ENCODE data around the gene GNB3. TPM values are rescaled to one million over a fixed set of nuclear protein-coding genes. Genes with fewer than 3 reads are reported as not detected.

Gene GNB3
- total and polyA plus RNA-seq, 2 of the 4 experiments (the other 2 are of a cell fraction): 0.72 to 20.5 TPM

DNA sequence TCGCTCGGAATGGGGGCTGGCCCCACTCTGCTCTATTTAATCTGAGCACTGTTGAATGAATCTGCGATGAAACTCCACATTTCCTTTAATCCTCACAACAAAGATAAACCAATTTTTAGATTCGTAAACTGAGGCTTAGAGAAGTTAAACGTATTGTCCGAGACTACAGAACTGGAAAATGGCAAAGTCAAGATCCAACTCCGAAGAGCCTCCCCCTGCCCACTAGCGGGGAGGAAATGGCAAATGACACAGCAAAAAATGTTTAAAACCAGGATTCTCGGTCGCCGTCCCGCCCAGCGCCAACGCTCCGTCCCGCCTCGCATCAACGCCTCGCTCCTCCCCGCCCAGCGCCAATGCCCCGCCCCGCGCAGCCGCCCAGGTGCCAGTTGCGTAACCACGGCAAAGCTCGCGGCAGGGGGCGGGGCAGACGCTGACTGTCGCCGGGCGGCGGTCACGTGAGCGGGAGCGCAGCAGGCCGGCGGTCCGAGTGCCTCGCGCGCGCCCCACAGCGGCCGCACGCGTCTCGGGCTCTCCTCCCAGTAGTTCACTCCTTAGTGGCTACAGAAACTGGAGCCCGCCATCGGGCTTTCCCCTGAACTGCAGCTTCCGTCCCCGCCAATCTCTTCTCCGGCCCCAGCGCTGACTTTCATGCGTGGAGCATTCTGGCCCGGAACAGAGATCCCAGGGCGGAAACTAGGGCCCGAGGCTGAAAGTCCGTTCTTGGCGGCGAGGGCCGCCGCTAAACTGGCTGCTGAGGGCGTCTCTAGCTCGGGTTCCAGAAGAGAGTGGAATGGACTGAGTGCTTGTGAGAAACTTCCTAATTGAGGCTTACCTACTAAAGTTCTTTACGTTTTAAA, 50.3 kb downstream of the GNB3 start:
- Histone ChIP-seq H3K36me3 (ENCODE audit: control insufficient read depth, insufficient read depth, low read length) (0 out of 2 replicates have a peak, but pooled peaks cover 1% of the 10 kb centered on the region), H2BK20ac (ENCODE audit: low read depth, low read length) (peak overlapping the region; percentile 73), H3K4me3 (ENCODE audit: insufficient read depth, low read depth, low read length) (peak overlapping the region; percentile 39), H3K4me1 (ENCODE audit: control insufficient read depth, insufficient read depth, low read length) (peaks cover 2% of the 10 kb centered on the region; the same call in 1 of the 2 replicates), H2BK15ac (ENCODE audit: low read depth, low read length) (peak overlapping the region; percentile 63; the same call in 2 of the 3 replicates), H3K27ac (ENCODE audit: insufficient read depth, low read length) (peak overlapping the region; percentile 90), H3K4me2 (ENCODE audit: low read depth, low read length) (peak overlapping the region; percentile 61), H2AFZ (replicated peaks; ENCODE audit: low read length, poor library complexity) (peak overlapping the region; percentile 95), H3K4ac (ENCODE audit: low read depth, low read length) (peak overlapping the region; percentile 87), H3K79me1 (ENCODE audit: low read depth in 1 of 2, low read length in 2 of 2) (peaks cover 5 to 20% of the 10 kb centered on the region in 2 experiments; a peak in 3 of 4 replicates), H4K91ac (ENCODE audit: insufficient read depth, low read depth, low read length) (peak overlapping the region; percentile 92), H2BK5ac (ENCODE audit: low read depth, low read length, poor library complexity, severe bottlenecking) (peak overlapping the region; percentile 86), H4K20me1 (ENCODE audit: insufficient read depth, low read length) (no peaks in the 10 kb centered on the region), H3K18ac (ENCODE audit: low read depth, low read length) (peak overlapping the region; percentile 62), H3K14ac (replicated peaks; ENCODE audit: low read depth, low read length) (peak overlapping the region; percentile 78), H3K27me3 (ENCODE audit: control insufficient read depth, insufficient read depth, low read length) (no peaks in the 10 kb centered on the region), H4K5ac (ENCODE audit: low read depth, low read length) (peak overlapping the region; percentile 96), H2BK120ac (ENCODE audit: low read depth, low read length) (peak overlapping the region; percentile 75), H3K9me3 (ENCODE audit: control insufficient read depth, insufficient read depth, low read length) (no peaks in the 10 kb centered on the region), H4K8ac (ENCODE audit: low read depth in 2 of 2, low read length in 2 of 2) (peak overlapping the region; percentile 99), H3K9ac (ENCODE audit: low read depth, low read length) (peak overlapping the region; percentile 79), H2AK5ac (ENCODE audit: low read depth, low read length) (peak overlapping the region; percentile 88; the same call in 1 of the 2 replicates), H3K9me1 (ENCODE audit: insufficient read depth, low read length) (0 out of 2 replicates have a peak, but pooled peaks cover 12% of the 10 kb centered on the region), H2AK9ac (replicated peaks; ENCODE audit: low read depth, low read length, poor library complexity) (peak overlapping the region; percentile 78), H3K23ac (ENCODE audit: low read depth, low read length) (peak overlapping the region; percentile 76), H3K56ac (ENCODE audit: extremely low read depth, insufficient read depth, low read length) (peak overlapping the region; percentile 84)
- WGBS, 2 experiments (ENCODE audit: extremely low coverage in 2 of 2, insufficient read length in 1 of 2): 3% methylated on average over 35 of the region's 68 CpGs; no CpG with 5 or more reads in 1 of the 2 experiments
- DNase-seq (peak; percentile 94), ATAC-seq (ENCODE audit: low read depth) (peak; percentile 97)
- intact Hi-C loops (cut with micrococcal nuclease): loop anchor here (1.0 kb wide), 2 partner anchors 18 to 66 kb away; partner anchors contain the start of gene SPSB2
- in situ Hi-C loops (cut with MboI; ENCODE audit: low sequenced_read_pairs): no loop called here
- BruUV-seq (replicated peaks): no TSS peak
- ChIA-PET POLR2A (ENCODE audit: unreplicated experiment) (interaction anchor here (0.5 to 1.4 kb wide), 8 partner anchors 9 to 930 kb away, joined by 3 to 12 read pairs (median 5); partner anchors contain the start of gene SPSB2), CTCF (interaction anchor here (0.6 to 2.0 kb wide), 11 partner anchors 13 to 56 kb away, joined by 3 to 17 read pairs (median 4); partner anchors contain the start of genes LRRC23 and SPSB2)
- dilution Hi-C loops (cut with HindIII; ENCODE audit: low sequenced_read_pairs, unreplicated experiment): no loop called here
- TF ChIP-seq, protein P1, sequence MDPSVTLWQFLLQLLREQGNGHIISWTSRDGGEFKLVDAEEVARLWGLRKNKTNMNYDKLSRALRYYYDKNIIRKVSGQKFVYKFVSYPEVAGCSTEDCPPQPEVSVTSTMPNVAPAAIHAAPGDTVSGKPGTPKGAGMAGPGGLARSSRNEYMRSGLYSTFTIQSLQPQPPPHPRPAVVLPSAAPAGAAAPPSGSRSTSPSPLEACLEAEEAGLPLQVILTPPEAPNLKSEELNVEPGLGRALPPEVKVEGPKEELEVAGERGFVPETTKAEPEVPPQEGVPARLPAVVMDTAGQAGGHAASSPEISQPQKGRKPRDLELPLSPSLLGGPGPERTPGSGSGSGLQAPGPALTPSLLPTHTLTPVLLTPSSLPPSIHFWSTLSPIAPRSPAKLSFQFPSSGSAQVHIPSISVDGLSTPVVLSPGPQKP (IDR thresholded peaks at IDR 0.05; ENCODE audit: borderline replicate concordance, low read depth, low read length): no peak
- TF ChIP-seq BHLHE40 (IDR thresholded peaks at IDR 0.05; ENCODE audit: low read depth, low read length) (peak; percentile 97), CEBPB (IDR thresholded peaks at IDR 0.05; ENCODE audit: low read depth, low read length) (peak; percentile 100), MXI1 (IDR thresholded peaks at IDR 0.05; ENCODE audit: borderline replicate concordance, low read depth, low read length) (0 out of 2 replicates have a peak, but pooled peaks have one; percentile 55), FOS (IDR thresholded peaks at IDR 0.05; ENCODE audit: low read depth, low read length) (0 out of 2 replicates have a peak, but pooled peaks have one; percentile 14), NFE2L2 (IDR thresholded peaks at IDR 0.05; ENCODE audit: low read depth, low read length) (peak; percentile 97), MAZ (IDR thresholded peaks at IDR 0.05; ENCODE audit: borderline replicate concordance, low read depth, low read length) (peak; percentile 96; the same call in 1 of the 2 replicates), POLR2A (IDR thresholded peaks at IDR 0.05; ENCODE audit: low read depth, low read length) (peak; percentile 92), RAD21 (IDR thresholded peaks at IDR 0.05; ENCODE audit: low read length) (peak; percentile 53), MAFK (IDR thresholded peaks at IDR 0.05; ENCODE audit: low read depth, low read length) (peak; percentile 76)
- TF ChIP-seq, protein P2, sequence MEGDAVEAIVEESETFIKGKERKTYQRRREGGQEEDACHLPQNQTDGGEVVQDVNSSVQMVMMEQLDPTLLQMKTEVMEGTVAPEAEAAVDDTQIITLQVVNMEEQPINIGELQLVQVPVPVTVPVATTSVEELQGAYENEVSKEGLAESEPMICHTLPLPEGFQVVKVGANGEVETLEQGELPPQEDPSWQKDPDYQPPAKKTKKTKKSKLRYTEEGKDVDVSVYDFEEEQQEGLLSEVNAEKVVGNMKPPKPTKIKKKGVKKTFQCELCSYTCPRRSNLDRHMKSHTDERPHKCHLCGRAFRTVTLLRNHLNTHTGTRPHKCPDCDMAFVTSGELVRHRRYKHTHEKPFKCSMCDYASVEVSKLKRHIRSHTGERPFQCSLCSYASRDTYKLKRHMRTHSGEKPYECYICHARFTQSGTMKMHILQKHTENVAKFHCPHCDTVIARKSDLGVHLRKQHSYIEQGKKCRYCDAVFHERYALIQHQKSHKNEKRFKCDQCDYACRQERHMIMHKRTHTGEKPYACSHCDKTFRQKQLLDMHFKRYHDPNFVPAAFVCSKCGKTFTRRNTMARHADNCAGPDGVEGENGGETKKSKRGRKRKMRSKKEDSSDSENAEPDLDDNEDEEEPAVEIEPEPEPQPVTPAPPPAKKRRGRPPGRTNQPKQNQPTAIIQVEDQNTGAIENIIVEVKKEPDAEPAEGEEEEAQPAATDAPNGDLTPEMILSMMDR (conservative IDR thresholded peaks at IDR 0.05; ENCODE audit: low read depth, low read length): peak; percentile 96
- TF ChIP-seq, protein P3, sequence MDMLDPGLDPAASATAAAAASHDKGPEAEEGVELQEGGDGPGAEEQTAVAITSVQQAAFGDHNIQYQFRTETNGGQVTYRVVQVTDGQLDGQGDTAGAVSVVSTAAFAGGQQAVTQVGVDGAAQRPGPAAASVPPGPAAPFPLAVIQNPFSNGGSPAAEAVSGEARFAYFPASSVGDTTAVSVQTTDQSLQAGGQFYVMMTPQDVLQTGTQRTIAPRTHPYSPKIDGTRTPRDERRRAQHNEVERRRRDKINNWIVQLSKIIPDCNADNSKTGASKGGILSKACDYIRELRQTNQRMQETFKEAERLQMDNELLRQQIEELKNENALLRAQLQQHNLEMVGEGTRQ (IDR thresholded peaks at IDR 0.05; ENCODE audit: low read depth, low read length): peak; percentile 98
